Measurements from ENCODE around the gene TP53. TPM values are rescaled to one million over a fixed set of nuclear protein-coding genes. Genes with fewer than 3 reads are reported as not detected.

The TP53 gene
- total and polyA plus RNA-seq, 9 of the 15 experiments (the other 6 are each of a cell fraction or from before 2014, with no cell fraction given), result 2.8 to 14.0 (median 7.1) TPM

DNA sequence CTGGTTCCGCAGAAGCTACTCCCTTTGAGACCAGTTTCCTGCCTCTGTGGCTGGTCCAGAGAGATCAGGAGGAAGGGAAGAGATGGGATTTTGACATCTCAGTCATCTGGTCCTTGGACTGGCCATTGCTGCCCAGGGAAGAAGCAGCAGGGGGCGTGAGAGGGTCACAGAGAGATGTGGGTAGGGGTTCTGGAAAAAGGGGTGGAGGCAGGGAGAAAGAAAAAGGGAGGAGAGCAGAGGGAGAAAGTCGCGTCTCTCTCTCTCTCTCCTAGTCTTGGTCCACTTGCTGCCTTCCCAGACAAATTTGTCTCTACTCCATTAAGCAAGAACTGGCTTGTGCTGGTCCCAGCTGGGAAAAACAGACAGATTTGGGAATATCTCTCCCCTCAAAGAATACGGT is 52.9 kb downstream of the TP53 start (continued):
- TF ChIP-seq, protein P1, sequence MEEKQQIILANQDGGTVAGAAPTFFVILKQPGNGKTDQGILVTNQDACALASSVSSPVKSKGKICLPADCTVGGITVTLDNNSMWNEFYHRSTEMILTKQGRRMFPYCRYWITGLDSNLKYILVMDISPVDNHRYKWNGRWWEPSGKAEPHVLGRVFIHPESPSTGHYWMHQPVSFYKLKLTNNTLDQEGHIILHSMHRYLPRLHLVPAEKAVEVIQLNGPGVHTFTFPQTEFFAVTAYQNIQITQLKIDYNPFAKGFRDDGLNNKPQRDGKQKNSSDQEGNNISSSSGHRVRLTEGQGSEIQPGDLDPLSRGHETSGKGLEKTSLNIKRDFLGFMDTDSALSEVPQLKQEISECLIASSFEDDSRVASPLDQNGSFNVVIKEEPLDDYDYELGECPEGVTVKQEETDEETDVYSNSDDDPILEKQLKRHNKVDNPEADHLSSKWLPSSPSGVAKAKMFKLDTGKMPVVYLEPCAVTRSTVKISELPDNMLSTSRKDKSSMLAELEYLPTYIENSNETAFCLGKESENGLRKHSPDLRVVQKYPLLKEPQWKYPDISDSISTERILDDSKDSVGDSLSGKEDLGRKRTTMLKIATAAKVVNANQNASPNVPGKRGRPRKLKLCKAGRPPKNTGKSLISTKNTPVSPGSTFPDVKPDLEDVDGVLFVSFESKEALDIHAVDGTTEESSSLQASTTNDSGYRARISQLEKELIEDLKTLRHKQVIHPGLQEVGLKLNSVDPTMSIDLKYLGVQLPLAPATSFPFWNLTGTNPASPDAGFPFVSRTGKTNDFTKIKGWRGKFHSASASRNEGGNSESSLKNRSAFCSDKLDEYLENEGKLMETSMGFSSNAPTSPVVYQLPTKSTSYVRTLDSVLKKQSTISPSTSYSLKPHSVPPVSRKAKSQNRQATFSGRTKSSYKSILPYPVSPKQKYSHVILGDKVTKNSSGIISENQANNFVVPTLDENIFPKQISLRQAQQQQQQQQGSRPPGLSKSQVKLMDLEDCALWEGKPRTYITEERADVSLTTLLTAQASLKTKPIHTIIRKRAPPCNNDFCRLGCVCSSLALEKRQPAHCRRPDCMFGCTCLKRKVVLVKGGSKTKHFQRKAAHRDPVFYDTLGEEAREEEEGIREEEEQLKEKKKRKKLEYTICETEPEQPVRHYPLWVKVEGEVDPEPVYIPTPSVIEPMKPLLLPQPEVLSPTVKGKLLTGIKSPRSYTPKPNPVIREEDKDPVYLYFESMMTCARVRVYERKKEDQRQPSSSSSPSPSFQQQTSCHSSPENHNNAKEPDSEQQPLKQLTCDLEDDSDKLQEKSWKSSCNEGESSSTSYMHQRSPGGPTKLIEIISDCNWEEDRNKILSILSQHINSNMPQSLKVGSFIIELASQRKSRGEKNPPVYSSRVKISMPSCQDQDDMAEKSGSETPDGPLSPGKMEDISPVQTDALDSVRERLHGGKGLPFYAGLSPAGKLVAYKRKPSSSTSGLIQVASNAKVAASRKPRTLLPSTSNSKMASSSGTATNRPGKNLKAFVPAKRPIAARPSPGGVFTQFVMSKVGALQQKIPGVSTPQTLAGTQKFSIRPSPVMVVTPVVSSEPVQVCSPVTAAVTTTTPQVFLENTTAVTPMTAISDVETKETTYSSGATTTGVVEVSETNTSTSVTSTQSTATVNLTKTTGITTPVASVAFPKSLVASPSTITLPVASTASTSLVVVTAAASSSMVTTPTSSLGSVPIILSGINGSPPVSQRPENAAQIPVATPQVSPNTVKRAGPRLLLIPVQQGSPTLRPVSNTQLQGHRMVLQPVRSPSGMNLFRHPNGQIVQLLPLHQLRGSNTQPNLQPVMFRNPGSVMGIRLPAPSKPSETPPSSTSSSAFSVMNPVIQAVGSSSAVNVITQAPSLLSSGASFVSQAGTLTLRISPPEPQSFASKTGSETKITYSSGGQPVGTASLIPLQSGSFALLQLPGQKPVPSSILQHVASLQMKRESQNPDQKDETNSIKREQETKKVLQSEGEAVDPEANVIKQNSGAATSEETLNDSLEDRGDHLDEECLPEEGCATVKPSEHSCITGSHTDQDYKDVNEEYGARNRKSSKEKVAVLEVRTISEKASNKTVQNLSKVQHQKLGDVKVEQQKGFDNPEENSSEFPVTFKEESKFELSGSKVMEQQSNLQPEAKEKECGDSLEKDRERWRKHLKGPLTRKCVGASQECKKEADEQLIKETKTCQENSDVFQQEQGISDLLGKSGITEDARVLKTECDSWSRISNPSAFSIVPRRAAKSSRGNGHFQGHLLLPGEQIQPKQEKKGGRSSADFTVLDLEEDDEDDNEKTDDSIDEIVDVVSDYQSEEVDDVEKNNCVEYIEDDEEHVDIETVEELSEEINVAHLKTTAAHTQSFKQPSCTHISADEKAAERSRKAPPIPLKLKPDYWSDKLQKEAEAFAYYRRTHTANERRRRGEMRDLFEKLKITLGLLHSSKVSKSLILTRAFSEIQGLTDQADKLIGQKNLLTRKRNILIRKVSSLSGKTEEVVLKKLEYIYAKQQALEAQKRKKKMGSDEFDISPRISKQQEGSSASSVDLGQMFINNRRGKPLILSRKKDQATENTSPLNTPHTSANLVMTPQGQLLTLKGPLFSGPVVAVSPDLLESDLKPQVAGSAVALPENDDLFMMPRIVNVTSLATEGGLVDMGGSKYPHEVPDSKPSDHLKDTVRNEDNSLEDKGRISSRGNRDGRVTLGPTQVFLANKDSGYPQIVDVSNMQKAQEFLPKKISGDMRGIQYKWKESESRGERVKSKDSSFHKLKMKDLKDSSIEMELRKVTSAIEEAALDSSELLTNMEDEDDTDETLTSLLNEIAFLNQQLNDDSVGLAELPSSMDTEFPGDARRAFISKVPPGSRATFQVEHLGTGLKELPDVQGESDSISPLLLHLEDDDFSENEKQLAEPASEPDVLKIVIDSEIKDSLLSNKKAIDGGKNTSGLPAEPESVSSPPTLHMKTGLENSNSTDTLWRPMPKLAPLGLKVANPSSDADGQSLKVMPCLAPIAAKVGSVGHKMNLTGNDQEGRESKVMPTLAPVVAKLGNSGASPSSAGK (IDR thresholded peaks at IDR 0.05), result no peak
- TF ChIP-seq STAG1 (CRISPR knock-in tag; IDR thresholded peaks at IDR 0.05; ENCODE audit: borderline replicate concordance) (no peak), HLTF (IDR thresholded peaks at IDR 0.05) (no peak), ZFP36 (IDR thresholded peaks at IDR 0.05; ENCODE audit: low read depth, low read length, partially characterized antibody) (no peak), ZC3H4 (CRISPR knock-in tag; IDR thresholded peaks at IDR 0.05; ENCODE audit: borderline replicate concordance) (no peak), CREB1 (IDR thresholded peaks at IDR 0.05) (no peak), CREB1 (CRISPR knock-in tag; IDR thresholded peaks at IDR 0.05) (no peak), ZNF41 (CRISPR knock-in tag; conservative IDR thresholded peaks at IDR 0.05) (no peak), RAD21 (CRISPR knock-in tag; conservative IDR thresholded peaks at IDR 0.05 in 1 of 2, IDR thresholded peaks at IDR 0.05 in 1 of 2) (peak; percentile 57 to 88), GTF2E2 (tag; IDR thresholded peaks at IDR 0.05) (no peak), LCOR (CRISPR knock-in tag; IDR thresholded peaks at IDR 0.05) (no peak), CTBP1 (IDR thresholded peaks at IDR 0.05; ENCODE audit: borderline replicate concordance) (peak; percentile 51; the same call in 1 of the 2 replicates)
- TF ChIP-seq, protein P2, sequence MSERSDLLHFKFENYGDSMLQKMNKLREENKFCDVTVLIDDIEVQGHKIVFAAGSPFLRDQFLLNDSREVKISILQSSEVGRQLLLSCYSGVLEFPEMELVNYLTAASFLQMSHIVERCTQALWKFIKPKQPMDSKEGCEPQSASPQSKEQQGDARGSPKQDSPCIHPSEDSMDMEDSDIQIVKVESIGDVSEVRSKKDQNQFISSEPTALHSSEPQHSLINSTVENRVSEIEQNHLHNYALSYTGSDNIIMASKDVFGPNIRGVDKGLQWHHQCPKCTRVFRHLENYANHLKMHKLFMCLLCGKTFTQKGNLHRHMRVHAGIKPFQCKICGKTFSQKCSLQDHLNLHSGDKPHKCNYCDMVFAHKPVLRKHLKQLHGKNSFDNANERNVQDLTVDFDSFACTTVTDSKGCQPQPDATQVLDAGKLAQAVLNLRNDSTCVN (CRISPR knock-in tag; IDR thresholded peaks at IDR 0.05), result no peak
- TF ChIP-seq, protein P3, sequence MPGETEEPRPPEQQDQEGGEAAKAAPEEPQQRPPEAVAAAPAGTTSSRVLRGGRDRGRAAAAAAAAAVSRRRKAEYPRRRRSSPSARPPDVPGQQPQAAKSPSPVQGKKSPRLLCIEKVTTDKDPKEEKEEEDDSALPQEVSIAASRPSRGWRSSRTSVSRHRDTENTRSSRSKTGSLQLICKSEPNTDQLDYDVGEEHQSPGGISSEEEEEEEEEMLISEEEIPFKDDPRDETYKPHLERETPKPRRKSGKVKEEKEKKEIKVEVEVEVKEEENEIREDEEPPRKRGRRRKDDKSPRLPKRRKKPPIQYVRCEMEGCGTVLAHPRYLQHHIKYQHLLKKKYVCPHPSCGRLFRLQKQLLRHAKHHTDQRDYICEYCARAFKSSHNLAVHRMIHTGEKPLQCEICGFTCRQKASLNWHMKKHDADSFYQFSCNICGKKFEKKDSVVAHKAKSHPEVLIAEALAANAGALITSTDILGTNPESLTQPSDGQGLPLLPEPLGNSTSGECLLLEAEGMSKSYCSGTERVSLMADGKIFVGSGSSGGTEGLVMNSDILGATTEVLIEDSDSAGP (CRISPR knock-in tag; IDR thresholded peaks at IDR 0.05), result no peak
